GM12878 (cell line): Measurements from ENCODE around the gene AP4S1. TPM values are rescaled to one million over a fixed set of nuclear protein-coding genes. Genes with fewer than 3 reads are reported as not detected.

Source experiments
- ATAC-seq: fragments of 200-7000 bp; cut with Tn5 transposase; 3 replicates; pipeline ENCODE4 v1.9.1; 2020; ENCODE audit warnings: mild to moderate bottlenecking, moderate library complexity
- BruUV-seq: library from RNA; stranded (reverse); fragments of 400-500 nt; replicated peaks from 2 replicates; lab custom pipeline; 2021; lab: Mats Ljungman, UMichigan
- CTCF ChIA-PET: fragments of 300-600 bp; sonication (Branson Sonifier 250); formaldehyde crosslinking; extraction: SDS; loops from one replicate; lab custom pipeline; 2021; ENCODE audit warnings: inconsistent platforms; lab: Yijun Ruan, JAX
- POLR2A ChIA-PET: fragments of 350-600 bp; formaldehyde crosslinking; extraction: SDS; loops from one replicate; lab custom pipeline; 2021; ENCODE audit warnings: inconsistent platforms; lab: Charles Lee
- RAD21 ChIA-PET: fragments of 300-600 bp; sonication (Branson Sonifier 250); formaldehyde crosslinking; loops from one replicate; lab custom pipeline; 2023; ENCODE audit warnings: antibody characterized with exemption; ENCODE audit not compliant: unreplicated experiment; lab: Charles Lee
- SMC1A ChIA-PET: fragments of 300-600 bp; sonication (Branson Sonifier 250); formaldehyde crosslinking; loops from one replicate; lab custom pipeline; 2023; ENCODE audit not compliant: unreplicated experiment, uncharacterized antibody; lab: Charles Lee
- DNase-seq: peaks from one replicate; pipeline ENCODE4 v3.0.0-alpha.2; 2011; ENCODE audit warnings: low read depth, low spot score
- FAIRE-seq: peaks from 3 replicates; lab custom pipeline; 2011; peaks lifted over from hg19 to GRCh38; lab: Jason Lieb, UNC
- H2AFZ ChIP-seq: 2 replicates; pipeline ENCODE4 v1.6.0; 2011; ENCODE audit warnings: low read depth, low read length, control low read depth; ENCODE audit not compliant: control insufficient read depth
- H3K27ac ChIP-seq: 2 replicates; pipeline ENCODE4 v1.5.1; 2011; ENCODE audit warnings: control low read depth; ENCODE audit not compliant: control insufficient read depth, insufficient read depth
- H3K27me3 ChIP-seq, 2 experiments: replicated peaks in 1 of 2; 2 replicates each; pipeline versions ENCODE4 v1.6.0 to v1.6.1; 2011; ENCODE audit warnings: low read length in 1 of 2; ENCODE audit not compliant: control insufficient read depth in 2 of 2, insufficient read depth in 2 of 2
- H3K36me3 ChIP-seq, 2 experiments: 2 replicates each; pipeline ENCODE4 v1.5.1; 2011; ENCODE audit warnings: low read length in 1 of 2; ENCODE audit not compliant: control insufficient read depth in 2 of 2, insufficient read depth in 2 of 2
- H3K4me1 ChIP-seq: 2 replicates; pipeline ENCODE4 v1.6.1; 2011; ENCODE audit warnings: mild to moderate bottlenecking, low read length, moderate library complexity, mixed read lengths; ENCODE audit not compliant: control insufficient read depth, insufficient read depth
- H3K4me2 ChIP-seq: 2 replicates; pipeline ENCODE4 v1.6.0; 2011; ENCODE audit warnings: control low read depth; ENCODE audit not compliant: control insufficient read depth, insufficient read depth
- H3K4me3 ChIP-seq: fragments of 200-600 bp; sonication (generic); 2 replicates; pipeline ENCODE4 v1.5.1; 2016
- H3K79me2 ChIP-seq: 2 replicates; pipeline ENCODE4 v1.6.0; 2011; ENCODE audit warnings: low read length; ENCODE audit not compliant: control insufficient read depth, insufficient read depth
- H3K9ac ChIP-seq: 2 replicates; pipeline ENCODE4 v1.8.0; 2011; ENCODE audit warnings: low read length, control low read depth, mixed read lengths; ENCODE audit not compliant: control insufficient read depth, insufficient read depth
- H3K9me3 ChIP-seq: replicated peaks from 3 replicates; pipeline ENCODE4 v1.5.1; 2011; ENCODE audit warnings: mild to moderate bottlenecking, low read length; ENCODE audit not compliant: control insufficient read depth, insufficient read depth
- H4K20me1 ChIP-seq: 2 replicates; pipeline ENCODE4 v1.6.0; 2011; ENCODE audit not compliant: control insufficient read depth, insufficient read depth
- BMI1 ChIP-seq: fragments of 450-650 bp; IDR thresholded peaks from 2 replicates; pipeline ENCODE4 v1.6.1; 2016; ENCODE audit warnings: mild to moderate bottlenecking, moderate library complexity, borderline replicate concordance
- SMARCA5 ChIP-seq: fragments of 450-650 bp; IDR thresholded peaks from 2 replicates; pipeline ENCODE4 v1.6.1; 2017; ENCODE audit warnings: mild to moderate bottlenecking
- whole genome bisulfite sequencing: methylation state at CpG from one replicate; pipeline ENCODE4 v1.1.6; 2016; ENCODE audit warnings: low lambda C conversion rate; ENCODE audit not compliant: insufficient replicate concordance, insufficient coverage; ENCODE audit errors: missing lambda C conversion rate; 5-methylcytosine and 5-hydroxymethylcytosine counted together
- in situ Hi-C: fragments of 300-500 bp; cut with MboI; formaldehyde crosslinking; loops from 9 replicates; pipeline ENCODE4 v1.14.3; 2018; ENCODE audit warnings: mixed read lengths
- intact Hi-C: fragments of 100-400 bp; cut with micrococcal nuclease; formaldehyde crosslinking; loops from one replicate; pipeline ENCODE4 v1.14.2; 2022; ENCODE audit not compliant: unreplicated experiment
- polyA plus RNA-seq, 11 experiments: library from polyadenylated mRNA; depleted of rRNA in 4 of 11; unstranded in 6 of 11; stranded (reverse) in 5 of 11; fragments of >200 nt; fragmentation: Nextera tagmentation in 4 of 11; fragmentation: Illumina TruSeq in 1 of 11; extraction: Ambion mirVana in 4 of 11; extraction: Trizol in 1 of 11; gene quantifications; 1 replicate in 1 of 11; 2 replicates in 10 of 11; pipeline versions ENCODE4 v1.2.1 to v1.2.3, GENCODE V29; 2011 to 2016; ENCODE audit warnings: inconsistent platforms in 2 of 11, missing spikeins in 2 of 11, low read depth in 1 of 11
- total RNA-seq, 4 experiments: library from RNA; depleted of rRNA in 3 of 4; stranded (reverse); fragments of >200 nt in 3 of 4; fragmentation: Illumina TruSeq in 1 of 4; extraction: Trizol in 1 of 4; gene quantifications; 2 replicates each; pipeline versions ENCODE4 v1.2.1 to v1.2.3, GENCODE V29; 2013 to 2021
- TF ChIP-seq, protein P1 (sequence below): fragments of 450-650 bp; formaldehyde crosslinking; IDR thresholded peaks from 2 replicates; pipeline ENCODE4 v1.4.0; 2020; ENCODE audit warnings: mild to moderate bottlenecking, moderate library complexity
- TF ChIP-seq, protein P2 (sequence below): fragments of 450-650 bp; formaldehyde crosslinking; IDR thresholded peaks from 2 replicates; pipeline ENCODE4 v1.5.0; 2022; ENCODE audit warnings: mild to moderate bottlenecking, missing genetic modification characterization

AP4S1 gene
- total and polyA plus RNA-seq, 10 of the 15 experiments (the other 5 are each of a cell fraction or from before 2014, with no cell fraction given): 3.6 to 9.0 (median 5.7) TPM

DNA sequence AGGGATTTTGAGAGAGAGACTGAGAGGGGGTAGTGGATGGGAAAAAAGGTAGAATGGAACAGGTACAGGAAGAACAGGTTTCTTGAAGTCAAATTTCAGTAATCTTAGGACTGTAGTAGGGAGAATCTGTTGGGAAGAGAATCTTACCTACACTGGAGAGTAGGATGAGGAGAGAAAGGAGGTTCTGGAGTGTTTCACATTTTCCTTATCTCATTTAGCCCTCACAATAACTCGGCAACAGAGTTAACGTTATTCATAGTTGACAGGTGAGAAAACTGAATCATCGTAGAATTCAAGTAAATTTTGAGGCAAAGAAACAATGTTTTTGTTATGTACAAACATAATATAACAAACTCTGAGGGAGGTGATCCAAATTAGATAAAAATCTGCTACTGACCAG is 17.9 kb downstream of the AP4S1 start:
- in situ Hi-C loops: no loop called here
- no peak for ATAC-seq

More for the DNA sequence above, 17.9 kb downstream of the AP4S1 start:
- no peak overlapping the region for H3K9ac ChIP-seq
- DNase-seq (no peak), FAIRE-seq (no peak)
- H4K20me1 ChIP-seq: no peaks in the 10 kb centered on the region
- H3K4me1 ChIP-seq: no peaks in the 10 kb centered on the region
- CTCF ChIA-PET: interaction anchor here (1.1 kb wide), 1 partner anchor 10 kb away, joined by 4 read pairs; no protein-coding TSS in a partner anchor
- H3K36me3 ChIP-seq: no peaks in the 10 kb centered on the region
- RAD21 ChIA-PET: interaction anchor here (0.9 kb wide), 2 partner anchors 10 to 16 kb away, joined by 3 to 4 read pairs; no protein-coding TSS in a partner anchor
- H3K27me3 ChIP-seq: no peaks in the 10 kb centered on the region
- 88% methylated on average over 3 of the region's 3 CpGs for WGBS
- intact Hi-C loops: no loop called here
- SMC1A ChIA-PET: interaction anchor here (0.8 to 1.9 kb wide), 3 partner anchors 10 to 62 kb away, joined by 3 to 6 read pairs (median 3); no protein-coding TSS in a partner anchor
- POLR2A ChIA-PET: interaction anchor here (0.6 to 0.7 kb wide), 2 partner anchors 8 to 15 kb away, joined by 4 to 5 read pairs; no protein-coding TSS in a partner anchor
- no peak overlapping the region for H3K4me2 ChIP-seq
- H3K4me3 ChIP-seq: no peak overlapping the region
- no peaks in the 10 kb centered on the region for H3K79me2 ChIP-seq
- no peak overlapping the region for H3K27ac ChIP-seq
- H3K9me3 ChIP-seq: no peaks in the 10 kb centered on the region
- TF ChIP-seq BMI1: no peak
- TF ChIP-seq, protein P1, sequence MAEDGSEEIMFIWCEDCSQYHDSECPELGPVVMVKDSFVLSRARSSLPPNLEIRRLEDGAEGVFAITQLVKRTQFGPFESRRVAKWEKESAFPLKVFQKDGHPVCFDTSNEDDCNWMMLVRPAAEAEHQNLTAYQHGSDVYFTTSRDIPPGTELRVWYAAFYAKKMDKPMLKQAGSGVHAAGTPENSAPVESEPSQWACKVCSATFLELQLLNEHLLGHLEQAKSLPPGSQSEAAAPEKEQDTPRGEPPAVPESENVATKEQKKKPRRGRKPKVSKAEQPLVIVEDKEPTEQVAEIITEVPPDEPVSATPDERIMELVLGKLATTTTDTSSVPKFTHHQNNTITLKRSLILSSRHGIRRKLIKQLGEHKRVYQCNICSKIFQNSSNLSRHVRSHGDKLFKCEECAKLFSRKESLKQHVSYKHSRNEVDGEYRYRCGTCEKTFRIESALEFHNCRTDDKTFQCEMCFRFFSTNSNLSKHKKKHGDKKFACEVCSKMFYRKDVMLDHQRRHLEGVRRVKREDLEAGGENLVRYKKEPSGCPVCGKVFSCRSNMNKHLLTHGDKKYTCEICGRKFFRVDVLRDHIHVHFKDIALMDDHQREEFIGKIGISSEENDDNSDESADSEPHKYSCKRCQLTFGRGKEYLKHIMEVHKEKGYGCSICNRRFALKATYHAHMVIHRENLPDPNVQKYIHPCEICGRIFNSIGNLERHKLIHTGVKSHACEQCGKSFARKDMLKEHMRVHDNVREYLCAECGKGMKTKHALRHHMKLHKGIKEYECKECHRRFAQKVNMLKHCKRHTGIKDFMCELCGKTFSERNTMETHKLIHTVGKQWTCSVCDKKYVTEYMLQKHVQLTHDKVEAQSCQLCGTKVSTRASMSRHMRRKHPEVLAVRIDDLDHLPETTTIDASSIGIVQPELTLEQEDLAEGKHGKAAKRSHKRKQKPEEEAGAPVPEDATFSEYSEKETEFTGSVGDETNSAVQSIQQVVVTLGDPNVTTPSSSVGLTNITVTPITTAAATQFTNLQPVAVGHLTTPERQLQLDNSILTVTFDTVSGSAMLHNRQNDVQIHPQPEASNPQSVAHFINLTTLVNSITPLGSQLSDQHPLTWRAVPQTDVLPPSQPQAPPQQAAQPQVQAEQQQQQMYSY: no peak
- TF ChIP-seq, protein P2, sequence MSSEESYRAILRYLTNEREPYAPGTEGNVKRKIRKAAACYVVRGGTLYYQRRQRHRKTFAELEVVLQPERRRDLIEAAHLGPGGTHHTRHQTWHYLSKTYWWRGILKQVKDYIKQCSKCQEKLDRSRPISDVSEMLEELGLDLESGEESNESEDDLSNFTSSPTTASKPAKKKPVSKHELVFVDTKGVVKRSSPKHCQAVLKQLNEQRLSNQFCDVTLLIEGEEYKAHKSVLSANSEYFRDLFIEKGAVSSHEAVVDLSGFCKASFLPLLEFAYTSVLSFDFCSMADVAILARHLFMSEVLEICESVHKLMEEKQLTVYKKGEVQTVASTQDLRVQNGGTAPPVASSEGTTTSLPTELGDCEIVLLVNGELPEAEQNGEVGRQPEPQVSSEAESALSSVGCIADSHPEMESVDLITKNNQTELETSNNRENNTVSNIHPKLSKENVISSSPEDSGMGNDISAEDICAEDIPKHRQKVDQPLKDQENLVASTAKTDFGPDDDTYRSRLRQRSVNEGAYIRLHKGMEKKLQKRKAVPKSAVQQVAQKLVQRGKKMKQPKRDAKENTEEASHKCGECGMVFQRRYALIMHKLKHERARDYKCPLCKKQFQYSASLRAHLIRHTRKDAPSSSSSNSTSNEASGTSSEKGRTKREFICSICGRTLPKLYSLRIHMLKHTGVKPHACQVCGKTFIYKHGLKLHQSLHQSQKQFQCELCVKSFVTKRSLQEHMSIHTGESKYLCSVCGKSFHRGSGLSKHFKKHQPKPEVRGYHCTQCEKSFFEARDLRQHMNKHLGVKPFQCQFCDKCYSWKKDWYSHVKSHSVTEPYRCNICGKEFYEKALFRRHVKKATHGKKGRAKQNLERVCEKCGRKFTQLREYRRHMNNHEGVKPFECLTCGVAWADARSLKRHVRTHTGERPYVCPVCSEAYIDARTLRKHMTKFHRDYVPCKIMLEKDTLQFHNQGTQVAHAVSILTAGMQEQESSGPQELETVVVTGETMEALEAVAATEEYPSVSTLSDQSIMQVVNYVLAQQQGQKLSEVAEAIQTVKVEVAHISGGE (CRISPR knock-in tag): no peak
- TF ChIP-seq SMARCA5: no peak
- no TSS peak for BruUV-seq
- H2AFZ ChIP-seq: no peak overlapping the region
